ENCODE results near the gene CCDC187. TPM values are rescaled to one million over a fixed set of nuclear protein-coding genes. Genes with fewer than 3 reads are reported as not detected.
"Not testable (repeated sequence)": the region's sequence is repeated elsewhere in the genome, so short reads cannot be mapped to it uniquely, and the experiment has no call there.

The CCDC187 gene
- not detected for total RNA-seq

DNA sequence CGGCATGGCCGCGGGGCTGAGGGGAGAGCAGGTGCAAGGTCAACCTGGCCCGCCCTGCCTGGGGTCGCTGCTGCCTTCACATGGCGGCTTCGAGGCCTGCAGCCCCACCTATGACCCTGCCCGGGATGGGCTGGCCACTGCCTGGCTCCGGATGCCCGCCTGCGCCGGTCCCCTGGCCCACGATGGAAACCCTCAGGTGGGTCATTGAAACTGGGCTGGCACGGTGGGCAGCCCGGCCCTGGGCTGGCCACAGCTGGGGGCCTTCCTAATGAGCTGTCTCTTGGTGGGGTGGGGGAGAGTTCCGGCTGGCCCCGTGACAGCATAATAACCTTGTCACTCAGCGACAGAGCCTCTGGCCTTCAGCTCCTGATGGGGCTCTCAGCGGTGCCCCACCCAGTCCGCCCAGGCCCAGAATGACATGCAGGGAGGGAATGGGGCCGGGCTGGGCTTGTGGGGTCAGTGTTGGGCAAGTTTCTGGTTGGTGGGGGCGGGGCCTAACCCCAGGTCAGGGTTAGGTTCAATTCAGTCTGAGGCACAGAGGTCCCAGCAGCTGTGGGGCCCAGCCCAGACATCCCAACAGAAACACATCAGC, at the start of gene CCDC187:
Gene CCDC187, minus strand, starts transcription at position 270 of the 592 bp plus-strand sequence. Its CDS starts 264 bp downstream, at position 6.
- Mint-ChIP-seq H3K27ac (no peak within 1 kb of the TSS), H3K9me3 (no peaks in the 10 kb centered on the region), H3K4me1 (peaks cover 3% of the 10 kb centered on the region), H3K4me3 (no peak within 1 kb of the TSS), H3K36me3 (ENCODE audit: low read depth) (no peaks in the 10 kb centered on the region), H3K27me3 (peaks cover 4% of the 10 kb centered on the region)
- ChIA-PET CTCF (no interaction called here), POLR2A (no interaction called here)
- no peak for DNase-seq

- no peaks in the 10 kb centered on the region for H3K27me3 Mint-ChIP-seq
- H3K27ac Mint-ChIP-seq: no peak overlapping the region
- H3K4me1 Mint-ChIP-seq: no peaks in the 10 kb centered on the region
- POLR2A ChIA-PET: no interaction called here
- no peaks in the 10 kb centered on the region for H3K36me3 Mint-ChIP-seq (ENCODE audit: low read depth)
- CTCF ChIA-PET: interaction anchor here (1.1 kb wide), 1 partner anchor 10 kb away, joined by 3 read pairs; no protein-coding TSS in a partner anchor
- H3K4me3 Mint-ChIP-seq: no peak overlapping the region
- no peak for DNase-seq
- H3K9me3 Mint-ChIP-seq: no peaks in the 10 kb centered on the region
Observed at GRCh38 chr9:136353088-136353487, 49.2 kb upstream of the CCDC187 start.

- no peak for DNase-seq
- ChIA-PET POLR2A (no interaction called here), CTCF (no interaction called here)
- Mint-ChIP-seq H3K4me3 (no peak overlapping the region), H3K4me1 (no peaks in the 10 kb centered on the region), H3K9me3 (no peaks in the 10 kb centered on the region), H3K27me3 (no peaks in the 10 kb centered on the region), H3K36me3 (ENCODE audit: low read depth) (no peaks in the 10 kb centered on the region), H3K27ac (no peak overlapping the region)
Observed at GRCh38 chr9:136352682-136353081, 48.8 kb upstream of the CCDC187 start.

- H3K27me3 Mint-ChIP-seq; H3K27ac Mint-ChIP-seq; H3K9me3 Mint-ChIP-seq; H3K4me3 Mint-ChIP-seq; DNase-seq; H3K36me3 Mint-ChIP-seq (ENCODE audit: low read depth); H3K4me1 Mint-ChIP-seq; CTCF ChIA-PET; POLR2A ChIA-PET: not testable (repeated sequence)
Observed at GRCh38 chr9:136351868-136352267, 48.0 kb upstream of the CCDC187 start.

DNA sequence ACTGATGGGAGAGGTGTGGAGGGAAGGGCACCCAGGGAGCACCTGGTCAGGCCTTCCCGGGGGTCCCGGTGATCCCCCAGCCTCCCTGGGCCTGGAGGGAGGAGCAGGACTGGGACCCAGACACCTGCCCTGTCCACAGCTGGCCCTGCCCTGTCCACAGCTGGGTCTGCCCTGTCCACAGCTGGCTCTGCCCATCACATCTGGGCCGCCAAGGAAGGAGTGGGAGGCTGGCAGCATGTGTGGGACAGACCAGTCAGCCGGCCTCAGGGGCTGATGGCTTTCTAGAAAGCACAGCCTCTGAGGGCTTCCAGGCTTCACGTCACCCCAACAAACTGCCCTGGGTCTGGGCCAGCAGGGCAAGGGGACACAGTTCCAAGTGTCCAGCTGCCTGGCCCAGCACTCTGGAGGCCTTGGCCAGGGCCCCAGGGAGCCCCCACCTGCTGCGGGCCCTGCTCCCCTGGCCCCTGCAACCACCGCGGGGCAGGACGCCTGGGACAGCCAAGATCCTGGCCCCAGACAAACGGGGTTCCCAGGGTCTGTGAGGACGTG, 47.4 kb upstream of the CCDC187 start:
- POLR2A ChIA-PET: no interaction called here

DNA sequence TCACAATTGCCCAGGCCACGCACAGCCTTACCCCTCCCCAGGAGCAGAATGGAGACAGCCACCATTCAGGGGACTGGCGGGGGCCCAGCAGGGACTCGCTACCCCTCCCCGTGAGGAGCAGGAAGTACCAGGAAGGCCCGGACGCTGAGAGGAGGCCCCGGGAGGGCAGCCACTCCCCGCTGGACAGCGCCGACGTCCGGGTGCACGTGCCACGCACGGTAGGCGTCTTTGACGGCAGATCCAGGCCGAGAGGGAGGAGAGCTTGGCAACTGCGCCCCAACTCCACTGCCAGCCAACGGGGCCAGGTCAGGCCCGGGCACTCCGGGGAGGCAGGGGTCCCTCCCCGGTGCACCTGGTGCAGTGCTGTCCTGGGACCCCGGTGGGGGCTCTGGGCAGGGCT, 45.7 kb upstream of the CCDC187 start:
- ChIA-PET POLR2A (no interaction called here), CTCF (no interaction called here)
- H3K4me1 Mint-ChIP-seq: no peaks in the 10 kb centered on the region
- no peaks in the 10 kb centered on the region for H3K36me3 Mint-ChIP-seq (ENCODE audit: low read depth)
- H3K27ac Mint-ChIP-seq: no peak overlapping the region
- H3K9me3 Mint-ChIP-seq: no peaks in the 10 kb centered on the region
- H3K27me3 Mint-ChIP-seq: no peaks in the 10 kb centered on the region
- no peak overlapping the region for H3K4me3 Mint-ChIP-seq
- no peak for DNase-seq

More for the DNA sequence above, 47.4 kb upstream of the CCDC187 start:
- CTCF ChIA-PET: no interaction called here
- no peaks in the 10 kb centered on the region for H3K36me3 Mint-ChIP-seq (ENCODE audit: low read depth)
- H3K4me1 Mint-ChIP-seq: no peaks in the 10 kb centered on the region
- H3K9me3 Mint-ChIP-seq: no peaks in the 10 kb centered on the region
- no peak overlapping the region for H3K27ac Mint-ChIP-seq
- H3K27me3 Mint-ChIP-seq: no peaks in the 10 kb centered on the region
- no peak for DNase-seq
- no peak overlapping the region for H3K4me3 Mint-ChIP-seq

DNA sequence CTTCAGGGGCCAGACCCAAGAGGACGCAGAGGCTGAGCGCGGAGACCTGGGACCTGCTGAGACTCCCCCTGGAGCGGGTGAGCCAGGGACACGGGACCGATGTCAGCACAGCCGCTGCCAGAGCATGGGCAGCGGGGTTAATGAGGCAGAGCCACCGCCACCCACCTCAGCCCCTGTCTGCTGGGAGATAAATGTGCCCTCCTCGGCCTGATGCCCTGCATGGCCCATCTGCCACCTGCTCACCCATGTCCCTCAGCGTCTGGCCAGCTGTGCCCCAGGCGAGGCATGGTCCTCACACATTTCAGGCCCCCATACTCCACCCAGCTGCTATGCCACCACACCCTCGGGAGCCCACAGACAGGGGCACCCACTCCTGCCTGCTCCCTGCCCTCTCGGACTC, 44.8 kb upstream of the CCDC187 start:
- ChIA-PET POLR2A (no interaction called here), CTCF (no interaction called here)
- DNase-seq: no peak
- Mint-ChIP-seq H3K9me3 (no peaks in the 10 kb centered on the region), H3K27ac (no peak overlapping the region), H3K4me1 (no peaks in the 10 kb centered on the region), H3K36me3 (ENCODE audit: low read depth) (no peaks in the 10 kb centered on the region), H3K27me3 (no peaks in the 10 kb centered on the region), H3K4me3 (no peak overlapping the region)

GRCh38 chr9:136347472-136348256, 43.8 kb upstream of the CCDC187 start:
- CTCF ChIA-PET: interaction anchor here (1.2 kb wide), 1 partner anchor 15 kb away, joined by 4 read pairs; no protein-coding TSS in a partner anchor
- Mint-ChIP-seq H3K4me3 (no peak overlapping the region), H3K27ac (no peak overlapping the region), H3K4me1 (peaks cover 1% of the 10 kb centered on the region), H3K9me3 (no peaks in the 10 kb centered on the region), H3K27me3 (no peaks in the 10 kb centered on the region), H3K36me3 (ENCODE audit: low read depth) (no peaks in the 10 kb centered on the region)
- DNase-seq: no peak
- POLR2A ChIA-PET: no interaction called here

DNA sequence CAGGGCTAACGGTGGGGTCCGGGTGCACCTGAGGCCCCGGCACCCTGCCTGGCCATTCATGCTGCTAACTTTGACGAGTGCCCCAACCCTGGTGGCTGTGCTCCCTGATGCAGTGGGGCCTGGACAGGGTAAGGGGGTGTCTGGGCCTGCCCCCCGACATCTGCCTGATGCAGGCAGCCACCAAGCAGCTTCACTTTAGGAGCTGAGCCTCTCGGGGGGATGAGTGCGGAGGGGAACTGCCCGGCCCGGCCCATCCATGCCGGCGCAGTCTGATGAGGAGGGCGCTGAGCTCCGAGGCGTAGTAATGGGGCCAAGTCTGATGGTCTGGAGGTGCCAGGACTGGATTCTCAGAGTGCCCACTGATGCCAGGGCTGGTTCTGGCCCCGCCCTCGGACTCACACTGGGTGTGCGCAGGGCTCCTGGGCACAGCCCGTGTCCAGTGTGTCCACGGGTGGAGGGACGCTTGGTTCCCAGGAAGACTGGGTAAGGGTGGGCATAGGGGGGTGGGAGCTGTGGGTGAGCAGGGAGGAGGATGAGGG, 43.1 kb upstream of the CCDC187 start:
- no peak for DNase-seq
- POLR2A ChIA-PET: no interaction called here
- H3K9me3 Mint-ChIP-seq: no peaks in the 10 kb centered on the region
- no peak overlapping the region for H3K27ac Mint-ChIP-seq
- CTCF ChIA-PET: interaction anchor here (1.2 kb wide), 1 partner anchor 15 kb away, joined by 4 read pairs; no protein-coding TSS in a partner anchor
- no peaks in the 10 kb centered on the region for H3K27me3 Mint-ChIP-seq
- H3K4me1 Mint-ChIP-seq: peaks cover 1% of the 10 kb centered on the region
- no peak overlapping the region for H3K4me3 Mint-ChIP-seq
- H3K36me3 Mint-ChIP-seq (ENCODE audit: low read depth): no peaks in the 10 kb centered on the region

- no peak for DNase-seq
- Mint-ChIP-seq H3K4me1 (peaks cover 1% of the 10 kb centered on the region), H3K4me3 (no peak overlapping the region), H3K9me3 (no peaks in the 10 kb centered on the region), H3K36me3 (ENCODE audit: low read depth) (no peaks in the 10 kb centered on the region), H3K27ac (no peak overlapping the region), H3K27me3 (no peaks in the 10 kb centered on the region)
- CTCF ChIA-PET: interaction anchor here (0.7 kb wide), 1 partner anchor 17 kb away, joined by 4 read pairs; the partner anchor contains the start of gene DNLZ
- POLR2A ChIA-PET: no interaction called here
Observed at GRCh38 chr9:136346157-136346481, 42.2 kb upstream of the CCDC187 start.

DNA sequence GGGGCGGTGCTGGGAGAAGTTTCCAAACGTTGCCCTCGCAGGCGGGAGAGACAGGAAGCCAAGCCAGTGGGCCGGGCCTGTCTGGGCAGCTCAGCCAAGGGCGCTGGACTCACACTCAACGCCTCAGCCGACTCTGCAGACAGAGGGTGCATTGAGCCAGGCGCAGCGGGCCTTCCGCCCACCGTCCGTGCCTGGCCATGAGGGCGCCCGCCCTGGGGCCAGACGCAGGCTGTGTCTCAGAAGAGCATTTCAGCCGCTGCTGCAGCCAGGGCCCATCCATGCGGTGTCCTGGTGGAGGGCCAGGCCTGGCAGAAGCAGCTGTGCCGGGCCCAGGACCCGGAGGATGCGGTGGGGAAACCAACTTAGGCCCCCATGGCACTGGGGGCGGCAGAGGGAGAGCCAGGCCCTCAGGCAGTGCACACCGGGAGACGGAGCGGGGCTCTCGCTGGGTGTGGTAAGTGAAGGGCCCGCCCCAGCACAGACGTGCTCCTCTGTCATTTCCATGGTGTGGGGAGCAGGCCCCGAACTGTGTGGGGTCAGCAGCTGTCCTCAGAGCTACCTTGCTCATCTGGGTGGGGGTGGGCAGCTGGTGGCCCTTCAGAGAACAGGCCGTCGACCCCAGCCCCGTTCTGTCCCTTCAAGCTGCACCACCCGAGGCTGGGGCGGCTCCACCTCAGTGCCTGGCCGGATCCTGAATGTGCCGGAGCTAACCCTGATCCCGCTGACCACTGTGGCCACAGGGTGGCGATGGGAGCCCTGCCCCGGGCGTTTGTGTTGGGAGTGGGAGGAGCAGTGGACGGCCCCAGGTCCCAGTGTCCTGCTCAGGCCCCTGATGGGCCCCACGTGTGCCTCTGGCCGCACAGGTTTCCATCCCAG, 41.6 kb upstream of the CCDC187 start:
- H3K4me3 Mint-ChIP-seq: no peak overlapping the region
- POLR2A ChIA-PET: no interaction called here
- H3K36me3 Mint-ChIP-seq (ENCODE audit: low read depth): no peaks in the 10 kb centered on the region
- no peaks in the 10 kb centered on the region for H3K9me3 Mint-ChIP-seq
- CTCF ChIA-PET: interaction anchor here (0.7 kb wide), 1 partner anchor 18 kb away, joined by 4 read pairs; the partner anchor contains the start of gene DNLZ
- H3K27ac Mint-ChIP-seq: no peak overlapping the region
- no peak for DNase-seq
- H3K27me3 Mint-ChIP-seq: no peaks in the 10 kb centered on the region
- H3K4me1 Mint-ChIP-seq: peaks cover 1% of the 10 kb centered on the region

GRCh38 chr9:136344544-136345280, 40.8 kb upstream of the CCDC187 start:
- H3K9me3 Mint-ChIP-seq: no peaks in the 10 kb centered on the region
- H3K27ac Mint-ChIP-seq: no peak overlapping the region
- no peaks in the 10 kb centered on the region for H3K36me3 Mint-ChIP-seq (ENCODE audit: low read depth)
- ChIA-PET CTCF (no interaction called here), POLR2A (no interaction called here)
- peaks cover 1% of the 10 kb centered on the region for H3K4me1 Mint-ChIP-seq
- DNase-seq: no peak
- no peak overlapping the region for H3K4me3 Mint-ChIP-seq
- no peaks in the 10 kb centered on the region for H3K27me3 Mint-ChIP-seq
